ENCODE results near the gene CD44.
A peak's percentile ranks its signal among the peaks of the same experiment; 100 is the strongest.

The CD44 gene

DNA sequence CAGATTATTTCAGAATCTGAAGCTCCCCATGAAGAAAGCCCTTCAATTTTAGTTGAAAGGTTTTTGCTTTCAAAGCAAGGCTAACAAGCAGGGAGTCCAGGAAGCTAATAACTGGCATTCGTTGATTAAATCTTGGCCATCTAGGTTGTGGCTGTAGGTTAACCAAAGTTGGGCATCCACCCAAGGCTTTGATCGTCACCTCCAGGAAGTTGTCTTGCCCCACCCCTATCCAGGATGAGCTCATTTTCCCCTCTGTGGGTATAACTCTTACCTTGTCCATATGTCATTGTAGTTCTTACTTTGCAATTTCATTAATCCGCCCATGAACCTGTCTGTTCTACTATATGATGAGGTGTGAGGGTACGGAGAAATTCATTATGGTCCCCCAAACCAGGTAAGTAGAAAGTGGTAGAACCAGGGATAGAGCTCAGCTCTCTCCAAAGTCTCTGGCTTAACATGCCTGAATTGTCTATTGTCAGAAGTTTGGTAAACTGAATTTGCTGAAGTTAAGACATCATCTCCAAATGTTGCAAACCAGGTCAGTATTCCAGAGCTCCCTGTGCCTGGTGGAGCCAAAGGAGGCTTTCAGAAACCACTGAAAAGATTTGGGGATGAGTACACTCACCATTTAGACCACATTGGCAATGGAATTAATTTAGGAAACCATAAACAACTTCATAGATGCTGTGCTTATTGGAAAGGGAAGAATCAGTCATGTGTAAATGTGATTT lies 97.1 kb downstream of the CD44 start:
- DNase-seq (no peak), ATAC-seq (replicated peaks) (no peak)
- peaks cover 19 to 68% of the 10 kb centered on the region in 2 donors for H3K4me1 Mint-ChIP-seq
- peaks cover 6 to 10% of the 10 kb centered on the region in 2 donors for H3K9me3 Mint-ChIP-seq
- peaks cover 0 to 9% of the 10 kb centered on the region in 2 donors for H3K27me3 Mint-ChIP-seq
- H3K36me3 Mint-ChIP-seq = peaks cover 23 to 38% of the 10 kb centered on the region in 2 donors
- H3K4me3 Mint-ChIP-seq = no peak overlapping the region
- no peak overlapping the region for H3K27ac Mint-ChIP-seq

DNA sequence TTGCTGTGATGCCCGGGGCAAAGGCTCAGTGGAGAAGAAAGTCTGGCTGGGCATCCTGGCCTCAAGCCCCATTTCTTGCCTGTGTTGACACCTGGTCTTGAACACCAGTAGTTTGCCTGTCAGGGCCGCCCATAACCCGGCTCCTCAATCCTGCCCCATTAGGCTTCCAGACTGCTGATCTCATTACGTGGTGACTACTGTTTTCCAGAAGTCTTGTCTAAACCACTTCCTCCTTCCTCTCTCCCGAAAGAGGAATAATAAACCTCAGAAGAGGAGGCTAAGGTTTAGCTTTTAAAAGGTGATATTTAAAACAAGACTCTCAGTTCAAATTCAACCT lies 97.7 kb downstream of the CD44 start:
- ATAC-seq (replicated peaks) = peak in 1 of 2 donors; percentile 41
- Mint-ChIP-seq H3K4me3 (no peak overlapping the region), H3K36me3 (peaks cover 22 to 34% of the 10 kb centered on the region in 2 donors), H3K4me1 (peaks cover 19 to 68% of the 10 kb centered on the region in 2 donors), H3K27ac (no peak overlapping the region), H3K9me3 (peaks cover 6 to 10% of the 10 kb centered on the region in 2 donors), H3K27me3 (peaks cover 0 to 9% of the 10 kb centered on the region in 2 donors)
- no peak for DNase-seq

GRCh38 chr11:35237351-35237750 lies 98.4 kb downstream of the CD44 start:
- no peak for DNase-seq
- ATAC-seq (replicated peaks) = no peak
- Mint-ChIP-seq H3K27me3 (peaks cover 0 to 9% of the 10 kb centered on the region in 2 donors), H3K27ac (no peak overlapping the region), H3K4me1 (peaks cover 19 to 71% of the 10 kb centered on the region in 2 donors), H3K4me3 (no peak overlapping the region), H3K36me3 (peaks cover 16 to 29% of the 10 kb centered on the region in 2 donors), H3K9me3 (peaks cover 6 to 10% of the 10 kb centered on the region in 2 donors)

- Mint-ChIP-seq H3K4me3 (no peak overlapping the region), H3K27ac (no peak overlapping the region), H3K27me3 (peaks cover 0 to 9% of the 10 kb centered on the region in 2 donors), H3K36me3 (peaks cover 11 to 23% of the 10 kb centered on the region in 2 donors), H3K9me3 (peaks cover 6 to 8% of the 10 kb centered on the region in 2 donors), H3K4me1 (peaks cover 19 to 71% of the 10 kb centered on the region in 2 donors)
- ATAC-seq (replicated peaks) (no peak), DNase-seq (peak; percentile 24)
Measured at GRCh38 chr11:35237860-35238715, 99.1 kb downstream of the CD44 start.

DNA sequence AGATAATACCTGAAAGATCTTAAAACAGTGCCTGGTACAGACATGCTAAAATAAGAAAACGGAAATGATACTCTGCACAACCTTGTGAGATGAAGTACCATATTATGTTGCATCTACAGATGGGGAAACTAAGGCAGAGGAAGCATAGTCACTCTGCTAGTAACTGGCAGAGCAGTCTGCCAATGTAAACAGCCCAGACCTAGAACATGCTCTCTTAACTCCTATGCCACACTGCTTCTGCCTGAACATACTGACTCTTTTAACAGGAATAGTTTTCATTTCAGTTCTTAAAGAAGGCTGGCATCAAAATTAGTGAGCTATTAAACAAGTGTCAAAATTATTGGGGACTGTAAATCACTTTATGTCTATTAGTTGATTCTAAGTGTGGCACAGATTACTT lies 99.9 kb downstream of the CD44 start:
- H3K27ac Mint-ChIP-seq = no peak overlapping the region
- H3K9me3 Mint-ChIP-seq = peaks cover 2 to 6% of the 10 kb centered on the region in 2 donors
- ATAC-seq (replicated peaks) (no peak), DNase-seq (no peak)
- H3K27me3 Mint-ChIP-seq = peaks cover 0 to 9% of the 10 kb centered on the region in 2 donors
- H3K4me3 Mint-ChIP-seq = no peak overlapping the region
- H3K36me3 Mint-ChIP-seq = peaks cover 7 to 15% of the 10 kb centered on the region in 2 donors
- H3K4me1 Mint-ChIP-seq = peaks cover 16 to 65% of the 10 kb centered on the region in 2 donors

DNA sequence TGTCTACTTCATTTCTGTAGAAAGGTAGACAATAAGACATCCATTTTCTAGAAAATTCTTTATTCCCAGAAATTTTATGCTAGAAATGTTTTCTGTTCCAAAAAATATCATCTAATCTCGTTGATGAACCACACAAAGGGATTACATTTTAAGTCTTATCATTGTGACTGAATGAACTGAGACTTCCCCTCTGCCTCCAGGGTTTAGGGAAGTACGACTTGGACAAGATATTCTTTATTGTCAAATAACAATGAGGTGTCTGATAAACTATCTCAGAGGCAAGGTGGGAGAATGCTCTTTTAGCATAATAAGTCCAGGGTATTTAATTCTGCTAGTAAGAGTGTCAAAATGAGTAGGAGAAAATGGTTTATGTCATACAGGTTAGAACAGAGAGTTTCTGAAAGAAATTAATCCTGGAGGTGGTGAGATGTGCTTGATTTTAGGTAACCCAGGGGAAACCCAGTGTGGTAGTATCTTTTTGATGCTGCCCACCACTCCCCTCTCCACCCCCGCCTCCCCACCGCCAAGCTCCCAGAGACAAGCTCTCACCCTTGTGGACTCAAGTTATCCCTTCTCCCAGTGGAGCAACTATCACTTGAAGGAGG lies 100.6 kb downstream of the CD44 start:
- H3K9me3 Mint-ChIP-seq = peaks cover 0 to 5% of the 10 kb centered on the region in 2 donors
- H3K27ac Mint-ChIP-seq = no peak overlapping the region
- peaks cover 0 to 9% of the 10 kb centered on the region in 2 donors for H3K27me3 Mint-ChIP-seq
- ATAC-seq (replicated peaks) (peak; percentile 39), DNase-seq (no peak)
- no peak overlapping the region for H3K4me3 Mint-ChIP-seq
- H3K36me3 Mint-ChIP-seq = peaks cover 2 to 8% of the 10 kb centered on the region in 2 donors
- peaks cover 14 to 58% of the 10 kb centered on the region in 2 donors for H3K4me1 Mint-ChIP-seq

DNA sequence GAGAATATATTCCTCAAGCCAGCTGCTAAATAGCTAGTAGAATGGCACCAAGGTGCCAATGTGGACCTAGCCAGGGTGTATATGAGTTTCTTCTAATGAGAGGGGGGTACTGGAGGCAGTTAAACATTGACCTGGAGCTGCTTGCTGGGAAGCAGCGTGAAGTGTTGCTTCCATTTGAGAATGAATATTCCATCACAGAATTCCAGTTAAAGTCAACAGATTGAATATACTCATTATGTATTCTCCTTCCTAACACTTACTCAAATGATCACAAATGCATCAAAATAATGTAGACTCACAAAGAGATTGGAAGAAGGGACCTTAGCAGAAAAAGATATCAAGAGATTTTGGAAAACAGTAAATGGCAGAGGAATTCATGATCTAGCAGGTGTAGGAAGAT lies 102.1 kb downstream of the CD44 start:
- ATAC-seq (replicated peaks) (no peak), DNase-seq (no peak)
- Mint-ChIP-seq H3K27ac (no peak overlapping the region), H3K4me1 (peaks cover 12 to 46% of the 10 kb centered on the region in 2 donors), H3K27me3 (peaks cover 0 to 9% of the 10 kb centered on the region in 2 donors), H3K9me3 (no peaks in the 10 kb centered on the region), H3K36me3 (peaks cover 2% of the 10 kb centered on the region in 2 donors), H3K4me3 (no peak overlapping the region)

- Mint-ChIP-seq H3K27ac (no peak overlapping the region), H3K4me3 (no peak overlapping the region), H3K9me3 (no peaks in the 10 kb centered on the region), H3K36me3 (peaks cover 0 to 2% of the 10 kb centered on the region in 2 donors), H3K27me3 (peaks cover 0 to 9% of the 10 kb centered on the region in 2 donors), H3K4me1 (peaks cover 11 to 41% of the 10 kb centered on the region in 2 donors)
- DNase-seq (no peak), ATAC-seq (replicated peaks) (no peak)
Measured at GRCh38 chr11:35241531-35241930, 102.6 kb downstream of the CD44 start.

GRCh38 chr11:35242412-35243242 lies 103.7 kb downstream of the CD44 start:
- no peaks in the 10 kb centered on the region for H3K9me3 Mint-ChIP-seq
- H3K36me3 Mint-ChIP-seq = peaks cover 0 to 2% of the 10 kb centered on the region in 2 donors
- H3K4me3 Mint-ChIP-seq = no peak overlapping the region
- H3K4me1 Mint-ChIP-seq = peaks cover 8 to 30% of the 10 kb centered on the region in 2 donors
- H3K27ac Mint-ChIP-seq = no peak overlapping the region
- DNase-seq (no peak), ATAC-seq (replicated peaks) (peak; percentile 53 to 69)
- peaks cover 0 to 9% of the 10 kb centered on the region in 2 donors for H3K27me3 Mint-ChIP-seq

GRCh38 chr11:35243774-35244173 lies 104.8 kb downstream of the CD44 start:
- peaks cover 0 to 9% of the 10 kb centered on the region in 2 donors for H3K27me3 Mint-ChIP-seq
- H3K4me3 Mint-ChIP-seq = no peak overlapping the region
- H3K27ac Mint-ChIP-seq = no peak overlapping the region
- peaks cover 0 to 2% of the 10 kb centered on the region in 2 donors for H3K36me3 Mint-ChIP-seq
- DNase-seq (no peak), ATAC-seq (replicated peaks) (no peak)
- no peaks in the 10 kb centered on the region for H3K9me3 Mint-ChIP-seq
- peaks cover 2 to 21% of the 10 kb centered on the region in 2 donors for H3K4me1 Mint-ChIP-seq

DNA sequence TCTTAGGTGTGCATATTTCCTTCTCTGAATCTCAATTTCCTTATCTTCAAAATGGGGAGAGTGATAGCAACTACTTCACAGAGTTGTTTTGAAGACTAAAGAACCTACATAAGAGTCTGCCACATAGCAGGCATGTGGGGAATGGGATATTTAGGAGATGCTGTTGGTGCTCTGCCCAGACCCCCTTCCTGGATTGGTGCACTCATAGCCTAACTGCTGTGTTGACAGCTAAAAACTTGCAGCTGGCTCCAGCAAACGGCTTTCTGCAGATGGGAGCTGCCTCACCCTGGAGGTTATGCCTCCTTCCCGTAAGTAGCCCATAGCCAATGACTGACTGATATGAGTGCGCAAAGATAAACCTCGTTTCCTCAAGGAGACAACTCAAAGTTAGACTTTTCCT lies 106.1 kb downstream of the CD44 start:
- peaks cover 0 to 13% of the 10 kb centered on the region in 2 donors for H3K4me1 Mint-ChIP-seq
- no peaks in the 10 kb centered on the region for H3K9me3 Mint-ChIP-seq
- H3K27me3 Mint-ChIP-seq = peaks cover 0 to 3% of the 10 kb centered on the region in 2 donors
- no peak overlapping the region for H3K27ac Mint-ChIP-seq
- DNase-seq = no peak
- peaks cover 0 to 2% of the 10 kb centered on the region in 2 donors for H3K36me3 Mint-ChIP-seq
- no peak for ATAC-seq (replicated peaks)
- no peak overlapping the region for H3K4me3 Mint-ChIP-seq

DNA sequence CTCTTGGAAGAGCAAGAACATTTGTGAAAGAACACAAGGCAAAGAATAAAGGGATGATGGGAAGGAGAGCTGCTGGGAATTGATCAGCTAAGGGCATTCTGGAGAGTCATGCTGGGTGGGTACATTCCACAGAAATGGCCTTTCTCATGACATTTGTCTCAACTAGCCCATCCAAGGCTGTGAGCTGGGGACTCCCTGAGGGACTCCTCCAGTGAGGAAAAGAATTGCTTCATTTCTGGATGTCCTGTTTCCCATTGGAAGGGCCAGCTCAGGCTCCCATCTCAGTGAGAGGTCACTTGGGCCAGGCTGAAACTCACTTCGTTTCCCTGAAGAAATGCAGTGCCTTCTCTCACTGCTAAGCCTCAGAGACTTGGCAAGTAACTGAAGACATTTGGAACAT lies 106.8 kb downstream of the CD44 start:
- Mint-ChIP-seq H3K4me3 (no peak overlapping the region), H3K27me3 (no peaks in the 10 kb centered on the region), H3K36me3 (peaks cover 0 to 2% of the 10 kb centered on the region in 2 donors), H3K4me1 (peaks cover 0 to 13% of the 10 kb centered on the region in 2 donors), H3K9me3 (no peaks in the 10 kb centered on the region), H3K27ac (no peak overlapping the region)
- ATAC-seq (replicated peaks) (no peak), DNase-seq (no peak)

DNA sequence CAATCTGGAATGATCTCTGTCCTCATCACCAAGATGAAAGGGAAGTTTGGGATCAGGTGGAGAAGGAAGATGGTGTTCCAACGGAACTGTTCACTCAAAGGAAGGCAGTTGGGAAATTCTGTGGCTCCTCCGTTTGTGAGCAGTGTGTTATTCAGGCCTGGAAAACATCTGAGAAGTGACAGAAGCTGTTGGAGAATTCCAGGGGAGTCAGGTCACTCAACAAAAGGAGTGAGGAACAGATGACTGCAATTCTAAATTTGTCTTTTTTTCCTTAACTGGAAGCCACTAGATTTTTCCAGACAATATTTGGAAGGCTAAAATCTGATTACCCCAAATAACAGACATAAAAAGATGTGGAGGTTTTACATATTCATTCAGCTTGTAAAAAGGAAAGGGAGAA lies 107.8 kb downstream of the CD44 start:
- Mint-ChIP-seq H3K9me3 (no peaks in the 10 kb centered on the region), H3K36me3 (peaks cover 0 to 2% of the 10 kb centered on the region in 2 donors), H3K4me3 (no peak overlapping the region), H3K27ac (no peak overlapping the region), H3K27me3 (no peaks in the 10 kb centered on the region), H3K4me1 (peaks cover 0 to 13% of the 10 kb centered on the region in 2 donors)
- DNase-seq = no peak
- ATAC-seq (replicated peaks) = no peak

Measured in stimulated activated naive B cell treated with anti-CD40 and anti-IgM and Interleukin-4, amounts not matched to agents 10 μg/mL and 1 μg/mL and 100 μg/mL, for 72 hours (primary cell).